ENCODE measurements around the gene INTS7. TPM values are rescaled to one million over a fixed set of nuclear protein-coding genes. Genes with fewer than 3 reads are reported as not detected.
A peak's percentile ranks its signal among the peaks of the same experiment; 100 is the strongest.

Gene INTS7
- total and polyA plus RNA-seq, 9 of the 15 experiments (the other 6 are each of a cell fraction or from before 2014, with no cell fraction given), result 27.3 to 68.4 (median 40.4) TPM

GRCh38 chr1:212039622-212040021, 4.3 kb upstream of the INTS7 start:
- peaks cover 92% of the 10 kb centered on the region for H3K79me2 ChIP-seq (ENCODE audit: control insufficient read depth, insufficient read depth, low read length)
- 98% methylated on average over 2 of the region's 2 CpGs for WGBS (ENCODE audit: insufficient coverage, low coverage, missing lambda C conversion rate)
- H3K4me2 ChIP-seq (ENCODE audit: insufficient read depth, low read length), result no peak overlapping the region
- intact Hi-C loops (cut with micrococcal nuclease) (no loop called here), in situ Hi-C loops (cut with MboI) (loop anchor here (25.0 kb wide), 1 partner anchor 352 kb away; the partner anchor contains the start of gene NEK2)
- FAIRE-seq (no peak), DNase-seq (ENCODE audit: extremely low read depth in 1 of 4, low spot score in 3 of 4) (no peak), ATAC-seq (no peak)
- H3K9me3 ChIP-seq (replicated peaks; ENCODE audit: control insufficient read depth, insufficient read depth, low read depth, low read length), result peaks cover 9% of the 10 kb centered on the region; the same call in 1 of the 2 replicates
- no peak overlapping the region for H2AFZ ChIP-seq (ENCODE audit: low read depth, low read length)
- H3K4me1 ChIP-seq (replicated peaks in 1 of 2; ENCODE audit: control insufficient read depth in 2 of 2, insufficient read depth in 2 of 2, low read length in 2 of 2), result peaks cover 0 to 10% of the 10 kb centered on the region in 2 experiments; a peak in 2 of 5 replicates
- ChIA-PET POLR2A (interaction anchor here (0.7 to 1.2 kb wide), 4 partner anchors 9 to 355 kb away, joined by 3 read pairs; no protein-coding TSS in a partner anchor), CTCF (ENCODE audit: low intra/inter-chr PET ratio) (no interaction called here)
- no peaks in the 10 kb centered on the region for H3K9me1 ChIP-seq (ENCODE audit: control insufficient read depth, insufficient read depth, low read length)
- H3K4me3 ChIP-seq, result no peak overlapping the region
- no peak overlapping the region for H3K27ac ChIP-seq (ENCODE audit: extremely low read depth, low read depth, low read length)
- H4K20me1 ChIP-seq (replicated peaks; ENCODE audit: control insufficient read depth, insufficient read depth, low read length), result peaks cover 9% of the 10 kb centered on the region
- H3K27me3 ChIP-seq (ENCODE audit: control insufficient read depth in 2 of 2, insufficient read depth in 2 of 2, low read length in 2 of 2), result no peaks in the 10 kb centered on the region
- no TSS peak for BruUV-seq (replicated peaks)
- H3K9ac ChIP-seq (ENCODE audit: insufficient read depth in 1 of 2, low read depth in 2 of 2, low read length in 2 of 2), result no peak overlapping the region
- TF ChIP-seq KAT7 (CRISPR knock-in tag; IDR thresholded peaks at IDR 0.05; ENCODE audit: borderline replicate concordance) (0 out of 2 replicates have a peak, but pooled peaks have one; percentile 24), TEAD4 (IDR thresholded peaks at IDR 0.05; ENCODE audit: low read length) (no peak), TEAD4 (CRISPR knock-in tag; IDR thresholded peaks at IDR 0.05; ENCODE audit: borderline replicate concordance) (no peak), CREB1 (IDR thresholded peaks at IDR 0.05) (no peak), CREB1 (CRISPR knock-in tag; IDR thresholded peaks at IDR 0.05) (no peak), TAF7 (tag; IDR thresholded peaks at IDR 0.05) (no peak), MTA2 (IDR thresholded peaks at IDR 0.05; ENCODE audit: low read depth) (no peak), ZNF3 (CRISPR knock-in tag; IDR thresholded peaks at IDR 0.05) (no peak)
- TF ChIP-seq, protein P1, sequence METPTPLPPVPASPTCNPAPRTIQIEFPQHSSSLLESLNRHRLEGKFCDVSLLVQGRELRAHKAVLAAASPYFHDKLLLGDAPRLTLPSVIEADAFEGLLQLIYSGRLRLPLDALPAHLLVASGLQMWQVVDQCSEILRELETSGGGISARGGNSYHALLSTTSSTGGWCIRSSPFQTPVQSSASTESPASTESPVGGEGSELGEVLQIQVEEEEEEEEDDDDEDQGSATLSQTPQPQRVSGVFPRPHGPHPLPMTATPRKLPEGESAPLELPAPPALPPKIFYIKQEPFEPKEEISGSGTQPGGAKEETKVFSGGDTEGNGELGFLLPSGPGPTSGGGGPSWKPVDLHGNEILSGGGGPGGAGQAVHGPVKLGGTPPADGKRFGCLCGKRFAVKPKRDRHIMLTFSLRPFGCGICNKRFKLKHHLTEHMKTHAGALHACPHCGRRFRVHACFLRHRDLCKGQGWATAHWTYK (CRISPR knock-in tag; IDR thresholded peaks at IDR 0.05), result no peak
- H3K36me3 ChIP-seq (ENCODE audit: control insufficient read depth, insufficient read depth, low read length), result peaks cover 71% of the 10 kb centered on the region

All from K562 (cell line).